ENCODE data around the gene CASP12.
A peak's percentile ranks its signal among the peaks of the same experiment; 100 is the strongest.

Gene CASP12

DNA sequence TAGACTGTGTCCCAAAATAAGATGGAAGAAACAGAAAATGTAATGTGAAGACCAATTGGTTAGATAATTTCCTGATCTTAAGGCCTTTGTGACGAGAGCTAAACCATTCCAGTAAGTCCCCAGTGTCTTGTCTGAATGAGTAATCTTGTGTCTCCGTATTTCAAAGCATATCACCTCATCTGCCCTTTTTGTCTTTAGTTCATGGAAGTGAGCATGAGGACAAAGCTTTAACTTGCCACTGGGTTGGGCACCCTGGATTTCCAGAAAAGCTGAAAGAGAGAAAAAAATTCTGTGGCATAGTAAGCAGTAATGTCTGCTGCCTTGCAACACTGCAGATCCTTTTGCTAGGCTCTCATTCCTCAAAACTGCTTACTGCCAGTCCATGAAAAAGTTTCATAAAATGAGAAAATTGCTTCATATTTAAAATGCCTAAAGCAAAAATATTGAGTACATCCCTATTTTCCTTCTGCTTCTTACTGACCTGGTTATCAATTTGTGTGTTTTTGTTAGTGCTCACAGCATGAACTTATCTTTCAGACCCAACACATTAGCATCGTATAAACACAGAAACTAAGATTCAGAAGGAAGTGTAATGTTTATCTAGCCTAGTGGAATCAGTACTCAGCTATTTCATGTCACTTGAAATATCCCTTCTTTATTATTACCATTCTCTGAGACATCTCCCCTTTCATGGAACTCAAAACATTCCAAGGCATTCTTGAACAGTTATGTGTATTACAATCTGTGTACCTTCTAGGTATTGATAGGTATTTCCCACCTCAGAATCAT is 5.3 kb downstream of the CASP12 start:
- DNase-seq (ENCODE audit: extremely low read depth in 1 of 2, low read depth in 1 of 2): no peak

DNA sequence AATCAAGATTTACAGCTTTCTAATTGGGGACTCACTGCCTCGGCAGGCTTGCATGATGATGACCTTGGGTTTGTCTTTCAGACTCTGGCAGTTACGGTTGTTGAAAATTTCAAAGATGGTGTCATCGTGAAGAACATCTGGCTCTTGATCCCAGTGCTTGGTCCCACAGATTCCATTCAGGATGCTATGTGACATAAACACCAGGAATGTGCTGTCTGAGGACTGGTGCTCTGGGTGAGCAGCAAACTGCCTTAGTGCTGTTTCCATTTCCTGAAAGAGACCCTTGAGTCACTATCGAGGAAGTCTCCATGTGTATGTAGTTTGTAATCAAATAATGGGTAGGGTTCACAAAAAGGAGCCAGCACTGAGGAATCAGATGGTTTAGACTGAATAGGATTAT is 7.1 kb downstream of the CASP12 start:
- no peak for DNase-seq (ENCODE audit: extremely low read depth in 1 of 2, low read depth in 1 of 2)

DNA sequence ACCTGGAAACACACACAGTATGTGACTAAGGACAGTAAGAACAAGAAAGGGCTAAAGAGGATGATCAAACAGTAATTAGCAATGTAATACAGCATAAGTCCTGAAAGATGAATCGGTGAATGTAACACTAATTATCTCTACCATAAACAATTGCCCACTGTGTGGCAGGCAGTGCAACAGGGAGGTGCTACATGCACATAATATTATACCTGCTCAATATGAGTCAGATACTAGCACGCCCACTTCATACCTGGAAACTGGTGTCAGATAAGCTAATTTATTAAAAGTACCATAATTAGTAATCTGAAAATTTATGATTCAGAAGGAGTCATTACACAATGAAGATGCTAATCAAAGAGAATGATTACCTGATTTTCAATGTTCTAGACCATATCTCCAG is 14.9 kb downstream of the CASP12 start:
- DNase-seq (ENCODE audit: extremely low read depth in 1 of 2, low read depth in 1 of 2): no peak

DNA sequence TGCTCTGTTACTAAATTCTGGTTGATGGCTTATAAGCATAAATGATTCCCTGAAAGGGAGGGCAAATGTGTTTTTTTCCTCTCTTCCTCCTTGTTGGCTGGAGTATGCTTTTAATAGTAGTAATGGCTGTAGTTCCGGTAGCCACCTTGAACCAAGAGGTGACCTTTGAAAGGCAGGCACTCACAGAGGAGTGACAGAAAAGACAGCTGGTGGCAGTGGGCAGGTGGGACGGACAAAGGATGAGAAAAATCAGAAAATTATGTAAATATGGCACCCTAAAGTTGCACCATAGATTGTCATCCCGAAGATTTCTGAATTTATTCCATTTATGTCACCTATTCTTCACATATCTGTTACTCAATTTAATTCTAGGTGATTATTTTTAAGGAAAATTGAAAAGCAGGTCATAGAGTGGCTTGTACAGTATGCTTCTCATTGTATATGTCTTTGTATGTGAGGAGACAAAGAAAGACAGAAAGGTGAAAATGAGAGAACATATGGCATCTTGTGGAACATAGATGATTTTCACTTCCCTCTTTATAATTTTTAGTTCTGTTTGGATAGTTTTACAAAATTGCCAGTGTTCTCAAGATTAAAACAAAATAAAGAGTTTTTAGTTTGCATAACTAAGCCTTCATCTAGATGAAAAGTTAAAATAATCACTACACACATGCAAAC is 17.0 kb downstream of the CASP12 start:
- no peak for DNase-seq (ENCODE audit: extremely low read depth in 1 of 2, low read depth in 1 of 2)

GRCh38 chr11:104879514-104880190 is 18.6 kb downstream of the CASP12 start:
- no peak for DNase-seq (ENCODE audit: extremely low read depth in 1 of 2, low read depth in 1 of 2)

GRCh38 chr11:104876861-104877431 is 21.3 kb downstream of the CASP12 start:
- no peak for DNase-seq (ENCODE audit: extremely low read depth in 1 of 2, low read depth in 1 of 2)

DNA sequence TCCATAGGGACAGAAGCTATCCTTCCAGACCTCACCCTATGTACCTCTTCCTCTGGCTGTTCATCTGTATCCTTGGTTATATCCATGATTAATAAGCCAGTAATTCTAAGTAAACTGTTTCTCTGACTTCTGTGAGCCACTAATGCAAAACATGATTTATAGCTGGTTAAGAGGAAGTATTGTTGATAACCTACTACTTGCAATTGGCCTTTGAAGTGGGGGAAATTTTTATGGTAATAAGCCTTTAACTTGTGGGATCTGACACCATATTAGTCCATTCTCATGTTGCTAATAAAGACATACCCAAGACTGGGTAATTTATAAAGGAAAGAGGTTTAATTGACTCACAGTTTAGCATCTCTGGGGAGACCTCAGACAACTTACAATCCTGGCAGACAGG is 21.9 kb downstream of the CASP12 start:
- DNase-seq (ENCODE audit: extremely low read depth in 1 of 2, low read depth in 1 of 2): no peak

GRCh38 chr11:104873252-104873651 is 25.0 kb downstream of the CASP12 start:
- DNase-seq (ENCODE audit: extremely low read depth in 1 of 2, low read depth in 1 of 2): peak in 1 of 2 donors; percentile 8

DNA sequence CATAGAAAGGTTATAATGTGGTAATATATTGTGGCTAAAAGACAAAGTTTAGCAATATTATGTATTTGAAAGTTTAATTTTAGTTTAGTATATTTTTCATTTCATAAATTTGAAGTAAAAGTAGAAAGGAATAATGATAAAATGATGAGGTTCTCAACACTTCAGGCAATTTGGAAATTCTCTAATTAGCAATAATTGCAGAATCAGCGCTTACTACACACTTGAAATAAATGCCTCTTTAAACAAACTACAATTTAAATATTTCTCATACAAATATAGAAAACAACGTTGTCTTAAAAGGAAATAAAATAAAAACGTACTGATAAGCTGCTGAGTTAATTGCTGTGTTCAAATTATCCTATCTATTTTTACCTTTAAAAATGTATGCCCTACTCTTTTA is 25.9 kb downstream of the CASP12 start:
- no peak for DNase-seq (ENCODE audit: extremely low read depth in 1 of 2, low read depth in 1 of 2)

DNA sequence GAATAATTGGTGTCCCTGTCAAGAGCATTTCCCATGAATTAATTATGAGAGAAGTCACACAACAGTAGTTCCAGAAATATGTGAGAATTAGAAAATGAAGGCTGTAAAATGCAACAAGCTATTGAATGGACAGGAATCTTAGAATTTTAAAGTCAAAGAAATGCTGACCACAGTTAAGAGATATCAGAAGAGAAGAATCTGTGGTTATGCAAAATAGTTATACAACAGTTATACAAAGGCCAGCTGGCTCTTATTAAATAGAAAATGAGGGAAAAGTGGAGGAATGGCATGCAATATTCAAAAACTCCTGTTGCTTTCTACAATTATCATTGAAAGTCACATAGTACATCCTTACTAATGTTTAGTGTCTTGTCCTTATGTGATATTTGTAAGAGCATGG is 27.4 kb downstream of the CASP12 start:
- DNase-seq (ENCODE audit: extremely low read depth in 1 of 2, low read depth in 1 of 2): no peak

- DNase-seq (ENCODE audit: extremely low read depth in 1 of 2, low read depth in 1 of 2): no peak
Observed at GRCh38 chr11:104866815-104867214, 31.4 kb downstream of the CASP12 start.

- no peak for DNase-seq (ENCODE audit: extremely low read depth in 1 of 2, low read depth in 1 of 2)
Observed at GRCh38 chr11:104858882-104859775, 39.1 kb downstream of the CASP12 start.

DNA sequence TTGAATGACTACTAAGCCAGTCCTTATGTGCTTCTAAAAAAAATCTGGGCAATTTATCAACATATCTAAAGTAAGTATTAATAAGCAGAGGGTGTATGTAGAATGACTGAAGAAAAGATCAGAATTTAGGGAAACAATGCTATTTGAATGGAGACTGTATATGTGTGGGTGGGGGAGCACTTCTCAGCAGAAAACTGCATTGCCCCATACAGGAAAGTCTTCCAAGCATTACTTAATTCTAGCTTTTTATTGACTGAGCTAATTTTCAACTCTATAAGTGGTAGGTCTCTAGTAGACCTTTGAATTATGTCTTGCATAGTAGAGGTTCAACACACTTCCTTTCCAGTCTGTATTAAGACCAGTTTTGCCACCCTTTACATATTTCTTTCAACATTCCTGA is 41.7 kb downstream of the CASP12 start:
- DNase-seq (ENCODE audit: extremely low read depth in 1 of 2, low read depth in 1 of 2): no peak

- DNase-seq (ENCODE audit: extremely low read depth in 1 of 2, low read depth in 1 of 2): no peak
Observed at GRCh38 chr11:104855965-104856364, 42.3 kb downstream of the CASP12 start.

- DNase-seq (ENCODE audit: extremely low read depth in 1 of 2, low read depth in 1 of 2): no peak
Observed at GRCh38 chr11:104853276-104853675, 45.0 kb downstream of the CASP12 start.

- DNase-seq (ENCODE audit: extremely low read depth in 1 of 2, low read depth in 1 of 2): no peak
Observed at GRCh38 chr11:104852811-104853210, 45.4 kb downstream of the CASP12 start.

DNA sequence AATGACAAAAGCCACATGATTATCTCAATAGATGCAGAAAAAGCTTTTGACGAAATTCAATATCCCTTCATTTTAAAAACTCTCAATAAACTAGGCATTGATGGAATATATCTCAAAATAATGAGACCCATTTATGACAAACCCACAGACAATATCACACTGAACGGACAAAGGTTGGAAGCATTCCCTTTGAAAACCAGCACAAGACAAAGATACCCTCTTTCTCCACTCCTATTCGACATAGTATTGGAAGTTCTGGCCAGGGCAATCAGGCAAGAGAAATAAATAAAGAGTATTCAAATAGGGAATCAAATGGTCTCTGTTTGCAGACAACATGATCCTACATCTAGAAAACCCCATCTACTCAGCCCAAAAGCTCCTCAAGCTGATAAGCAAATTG is 52.0 kb downstream of the CASP12 start:
- no peak for DNase-seq (ENCODE audit: extremely low read depth in 1 of 2, low read depth in 1 of 2)

DNA sequence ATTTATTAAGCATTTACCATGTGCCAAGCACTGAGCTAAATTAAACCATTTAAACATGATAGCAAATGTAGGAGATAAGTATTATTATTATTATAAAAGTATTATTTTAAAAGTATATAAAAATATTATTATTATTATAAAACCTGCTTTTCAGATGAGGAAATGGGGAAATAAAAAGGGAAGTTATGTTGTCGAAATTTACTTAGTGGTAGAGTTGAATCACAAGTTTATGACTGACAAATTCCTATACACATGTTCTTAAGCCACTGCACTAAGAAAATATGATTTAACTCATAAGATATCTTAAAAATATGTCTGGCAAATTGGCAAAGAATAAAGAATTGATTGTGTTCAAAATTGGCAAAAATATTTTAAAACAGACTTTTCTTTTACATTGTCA is 53.8 kb downstream of the CASP12 start:
- no peak for DNase-seq (ENCODE audit: extremely low read depth in 1 of 2, low read depth in 1 of 2)

GRCh38 chr11:104843150-104843836 is 55.0 kb downstream of the CASP12 start:
- no peak for DNase-seq (ENCODE audit: extremely low read depth in 1 of 2, low read depth in 1 of 2)

DNA sequence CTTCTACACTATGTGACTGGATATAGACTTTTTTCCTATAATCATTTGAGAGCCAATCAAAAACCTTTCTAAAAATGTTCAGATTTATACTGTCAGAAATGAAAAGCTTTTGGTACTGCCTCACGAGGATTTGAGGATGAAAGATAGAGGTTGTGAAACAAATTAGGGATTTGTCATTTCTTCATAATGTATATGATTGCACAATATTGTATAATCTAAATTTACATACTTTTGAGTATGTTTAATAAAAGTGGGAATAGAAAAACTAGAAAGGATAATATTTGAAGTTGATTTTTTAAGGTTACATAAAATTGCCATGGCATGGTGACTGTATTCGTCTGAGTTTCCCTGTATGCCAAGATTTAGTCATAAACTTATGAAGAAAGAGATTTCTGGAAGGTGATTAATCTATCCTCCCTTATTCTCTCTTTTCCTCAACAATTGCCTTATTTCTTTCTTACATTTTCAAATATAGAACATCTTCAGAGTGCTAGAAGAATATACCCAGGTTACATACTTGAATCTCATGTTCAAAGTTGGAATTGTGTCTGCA is 56.2 kb downstream of the CASP12 start:
- DNase-seq (ENCODE audit: extremely low read depth in 1 of 2, low read depth in 1 of 2): no peak
